ENCODE data around the gene PEAK1.

The PEAK1 gene

DNA sequence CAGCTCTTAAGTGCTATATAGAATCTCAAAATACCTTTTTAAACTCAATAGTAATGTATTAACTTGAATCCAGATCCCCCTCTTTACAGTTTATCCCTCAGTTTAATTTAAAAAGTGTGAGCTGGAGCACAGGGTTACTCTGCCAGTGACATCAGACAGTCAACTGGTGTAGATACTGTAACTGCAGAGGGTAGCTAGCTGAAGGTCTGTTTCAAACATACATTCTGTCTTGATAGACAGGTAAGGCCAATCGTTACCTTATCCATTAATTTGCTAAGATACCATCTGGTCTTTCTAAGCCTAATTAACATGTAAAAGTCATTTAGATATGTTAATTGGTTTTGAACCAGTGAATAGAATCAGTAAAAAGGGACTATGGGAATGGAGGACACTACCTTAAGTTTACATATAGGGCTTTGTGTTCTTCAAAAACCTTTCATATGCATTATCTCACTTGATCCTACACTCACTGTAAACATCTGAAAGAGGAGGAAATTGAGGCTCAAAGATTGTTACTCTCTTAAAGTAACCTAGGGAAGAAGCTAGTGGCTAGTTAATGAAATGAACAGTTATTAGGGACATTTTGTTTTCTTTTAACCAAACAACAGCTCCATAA lies 289.5 kb downstream of the PEAK1 start:
- peak overlapping the region; percentile 32 for H3K4me3 ChIP-seq (ENCODE audit: low read length)
- peaks cover 8% of the 10 kb centered on the region for H3K36me3 ChIP-seq (ENCODE audit: insufficient read depth, low read depth, low read length)
- no peaks in the 10 kb centered on the region for H3K9me3 ChIP-seq (ENCODE audit: insufficient read depth, low read depth, low read length)
- H3K27ac ChIP-seq (ENCODE audit: low read length): peak overlapping the region; percentile 0
- no peaks in the 10 kb centered on the region for H3K27me3 ChIP-seq (ENCODE audit: insufficient read depth, low read length)
- H3K4me1 ChIP-seq (ENCODE audit: insufficient read depth, low read length): peaks cover 12% of the 10 kb centered on the region; the same call in 1 of the 2 replicates
- 0 out of 2 replicates have a peak overlapping the region, but pooled peaks have one; percentile 3 for H3K9ac ChIP-seq (ENCODE audit: low read depth, low read length)

DNA sequence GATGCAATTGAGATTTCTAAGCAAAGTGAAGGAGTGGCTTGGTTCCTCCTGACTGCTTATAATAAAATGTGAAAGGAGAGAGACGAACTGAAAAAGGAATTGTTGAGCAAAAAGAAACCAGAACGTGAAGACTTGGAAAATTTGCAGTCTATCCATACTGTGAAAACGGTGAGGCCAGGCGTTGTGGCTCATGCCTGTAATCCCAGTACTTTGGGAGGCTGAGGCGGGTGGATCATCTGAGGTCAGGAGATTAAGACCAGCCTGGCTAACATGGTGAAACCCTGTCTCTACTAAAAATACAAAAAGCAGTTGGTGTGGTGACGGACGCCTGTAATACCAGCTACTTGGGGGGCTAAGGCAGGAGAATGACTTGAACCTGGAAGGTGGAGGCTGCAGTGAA lies 292.3 kb downstream of the PEAK1 start:
- Histone ChIP-seq H3K4me3 (ENCODE audit: low read length) (no peak overlapping the region), H3K9ac (ENCODE audit: low read depth, low read length) (no peak overlapping the region), H3K36me3 (ENCODE audit: insufficient read depth, low read depth, low read length) (peaks cover under 1% of the 10 kb centered on the region), H3K27me3 (ENCODE audit: insufficient read depth, low read length) (no peaks in the 10 kb centered on the region), H3K9me3 (ENCODE audit: insufficient read depth, low read depth, low read length) (no peaks in the 10 kb centered on the region), H3K4me1 (ENCODE audit: insufficient read depth, low read length) (peaks cover 12% of the 10 kb centered on the region; the same call in 1 of the 2 replicates), H3K27ac (ENCODE audit: low read length) (no peak overlapping the region)

DNA sequence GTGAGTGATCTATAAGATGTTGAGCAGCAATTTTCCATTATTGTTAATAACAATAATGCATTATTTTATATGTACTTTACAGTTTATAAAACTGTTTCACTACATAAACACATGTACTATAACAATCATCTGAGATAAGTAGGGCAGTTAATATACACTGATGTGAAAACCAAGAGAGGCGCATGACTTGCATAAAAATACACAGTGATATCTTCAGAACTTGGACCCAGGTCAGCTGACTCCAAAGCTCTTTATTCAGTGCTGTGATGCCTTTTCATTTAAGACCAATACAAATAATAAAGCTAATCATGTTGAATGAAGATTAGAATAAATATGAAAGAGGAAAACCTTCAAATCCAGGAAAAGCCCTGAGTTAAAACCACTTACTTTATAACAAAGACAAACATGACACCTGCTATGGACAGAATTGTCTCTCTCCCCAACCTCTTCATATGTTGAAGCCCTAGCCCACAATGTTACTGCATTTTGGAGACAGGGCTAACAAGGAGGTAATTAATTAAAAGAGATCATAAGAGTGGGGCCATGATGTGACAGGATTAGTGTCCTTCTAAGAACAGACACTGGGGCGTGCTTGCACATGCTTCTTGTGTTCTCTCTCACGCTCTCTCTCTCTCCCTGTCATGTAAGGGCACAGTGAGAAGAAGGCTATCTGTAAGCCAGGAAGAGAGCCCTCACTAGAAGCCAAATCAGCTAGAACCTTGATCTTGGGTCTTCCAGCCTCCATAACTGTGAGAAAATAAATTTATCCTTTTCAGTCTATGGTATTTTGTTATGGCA lies 293.2 kb downstream of the PEAK1 start:
- no peaks in the 10 kb centered on the region for H3K36me3 ChIP-seq (ENCODE audit: insufficient read depth, low read depth, low read length)
- H3K9ac ChIP-seq (ENCODE audit: low read depth, low read length): no peak overlapping the region
- H3K27ac ChIP-seq (ENCODE audit: low read length): no peak overlapping the region
- no peaks in the 10 kb centered on the region for H3K9me3 ChIP-seq (ENCODE audit: insufficient read depth, low read depth, low read length)
- no peaks in the 10 kb centered on the region for H3K27me3 ChIP-seq (ENCODE audit: insufficient read depth, low read length)
- H3K4me1 ChIP-seq (ENCODE audit: insufficient read depth, low read length): peaks cover 12% of the 10 kb centered on the region; the same call in 1 of the 2 replicates
- H3K4me3 ChIP-seq (ENCODE audit: low read length): no peak overlapping the region

DNA sequence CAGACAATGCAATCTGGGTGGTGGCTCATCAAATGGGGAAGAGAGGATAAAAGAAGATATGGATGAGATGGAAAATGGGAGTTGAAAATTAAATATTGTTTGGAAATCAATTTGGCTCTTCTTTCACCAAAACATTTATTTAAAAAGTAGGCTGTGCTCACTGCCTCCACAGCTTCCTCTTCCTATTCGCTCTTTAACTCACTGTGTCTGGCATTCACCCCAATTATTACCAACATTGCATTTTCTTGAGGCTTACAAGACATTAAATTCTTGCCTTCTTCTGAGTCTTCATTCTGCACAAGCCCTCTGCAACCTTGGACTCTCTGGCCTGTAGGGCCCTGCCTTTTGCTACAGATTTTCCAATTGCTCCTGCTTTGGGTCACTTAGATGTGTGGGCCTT lies 296.1 kb downstream of the PEAK1 start:
- Histone ChIP-seq H3K9ac (ENCODE audit: low read depth, low read length) (no peak overlapping the region), H3K27me3 (ENCODE audit: insufficient read depth, low read length) (no peaks in the 10 kb centered on the region)

DNA sequence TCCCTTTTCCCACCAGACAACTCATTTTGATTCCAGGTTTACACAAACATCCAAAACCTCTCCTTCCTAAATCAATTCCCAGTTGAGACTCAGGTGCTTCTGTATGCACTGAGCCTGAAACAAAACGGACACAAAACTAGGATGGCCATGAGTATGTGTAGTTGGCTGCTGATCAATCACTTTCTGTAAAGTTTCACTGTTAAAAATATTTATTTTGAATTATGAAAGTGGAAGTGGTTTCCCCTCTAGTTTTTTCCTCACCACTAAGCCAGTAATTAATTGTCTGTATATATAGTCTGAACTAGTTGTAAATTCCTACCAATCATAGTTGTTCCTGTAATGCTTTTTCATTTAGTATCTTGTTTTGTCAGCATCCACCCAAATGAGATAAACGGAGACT lies 297.3 kb downstream of the PEAK1 start:
- Histone ChIP-seq H3K9me3 (ENCODE audit: insufficient read depth, low read depth, low read length) (no peaks in the 10 kb centered on the region), H3K27ac (ENCODE audit: low read length) (no peak overlapping the region), H3K36me3 (ENCODE audit: insufficient read depth, low read depth, low read length) (no peaks in the 10 kb centered on the region), H3K9ac (ENCODE audit: low read depth, low read length) (no peak overlapping the region), H3K4me3 (ENCODE audit: low read length) (no peak overlapping the region), H3K4me1 (ENCODE audit: insufficient read depth, low read length) (peaks cover 2% of the 10 kb centered on the region; the same call in 1 of the 2 replicates), H3K27me3 (ENCODE audit: insufficient read depth, low read length) (no peaks in the 10 kb centered on the region)

More for the DNA sequence above, 296.1 kb downstream of the PEAK1 start:
- Histone ChIP-seq H3K27ac (ENCODE audit: low read length) (no peak overlapping the region), H3K4me1 (ENCODE audit: insufficient read depth, low read length) (peaks cover 2% of the 10 kb centered on the region; the same call in 1 of the 2 replicates), H3K4me3 (ENCODE audit: low read length) (no peak overlapping the region), H3K36me3 (ENCODE audit: insufficient read depth, low read depth, low read length) (no peaks in the 10 kb centered on the region), H3K9me3 (ENCODE audit: insufficient read depth, low read depth, low read length) (no peaks in the 10 kb centered on the region)

DNA sequence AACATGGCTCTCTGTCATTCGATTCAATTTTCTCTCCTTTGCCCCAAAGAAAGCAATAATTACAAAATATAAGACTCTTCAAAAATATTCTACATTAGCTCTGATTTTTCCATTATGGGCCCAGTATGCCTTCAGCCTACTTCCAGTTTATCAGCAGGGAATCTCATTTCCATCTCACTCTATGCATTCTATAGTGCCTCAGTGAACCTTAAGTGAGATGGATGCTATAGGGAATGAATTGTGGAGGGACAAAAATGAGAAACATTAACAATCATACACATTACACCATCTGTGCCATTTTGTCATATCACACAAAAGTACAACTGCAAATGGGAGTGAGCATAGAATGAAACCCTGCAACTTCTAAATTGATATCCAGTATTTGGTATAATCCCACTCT lies 298.3 kb downstream of the PEAK1 start:
- H3K4me1 ChIP-seq (ENCODE audit: insufficient read depth, low read length): peaks cover 2% of the 10 kb centered on the region; the same call in 1 of the 2 replicates
- no peaks in the 10 kb centered on the region for H3K9me3 ChIP-seq (ENCODE audit: insufficient read depth, low read depth, low read length)
- no peak overlapping the region for H3K27ac ChIP-seq (ENCODE audit: low read length)
- no peak overlapping the region for H3K9ac ChIP-seq (ENCODE audit: low read depth, low read length)
- no peaks in the 10 kb centered on the region for H3K27me3 ChIP-seq (ENCODE audit: insufficient read depth, low read length)
- no peak overlapping the region for H3K4me3 ChIP-seq (ENCODE audit: low read length)
- no peaks in the 10 kb centered on the region for H3K36me3 ChIP-seq (ENCODE audit: insufficient read depth, low read depth, low read length)

DNA sequence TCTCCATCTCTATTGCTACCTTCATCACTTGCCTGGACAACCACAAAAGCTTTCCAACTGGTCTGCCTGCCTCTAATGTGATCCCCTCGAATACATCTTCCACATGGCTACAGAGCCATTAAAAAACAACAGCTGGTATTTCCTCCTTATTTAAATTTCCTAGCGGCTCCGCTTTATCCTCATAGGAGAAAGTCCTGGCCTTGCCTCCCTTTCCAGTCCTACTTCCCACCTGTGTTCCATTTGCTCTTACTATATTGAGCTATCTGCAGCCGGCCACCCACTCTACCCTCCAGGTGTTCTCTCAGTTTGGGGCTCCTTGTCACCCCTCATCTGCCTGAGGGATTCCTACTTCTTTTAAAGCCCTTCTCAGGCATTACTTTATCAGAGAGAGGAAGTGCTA lies 299.3 kb downstream of the PEAK1 start:
- Histone ChIP-seq H3K27ac (ENCODE audit: low read length) (no peak overlapping the region), H3K36me3 (ENCODE audit: insufficient read depth, low read depth, low read length) (no peaks in the 10 kb centered on the region)

DNA sequence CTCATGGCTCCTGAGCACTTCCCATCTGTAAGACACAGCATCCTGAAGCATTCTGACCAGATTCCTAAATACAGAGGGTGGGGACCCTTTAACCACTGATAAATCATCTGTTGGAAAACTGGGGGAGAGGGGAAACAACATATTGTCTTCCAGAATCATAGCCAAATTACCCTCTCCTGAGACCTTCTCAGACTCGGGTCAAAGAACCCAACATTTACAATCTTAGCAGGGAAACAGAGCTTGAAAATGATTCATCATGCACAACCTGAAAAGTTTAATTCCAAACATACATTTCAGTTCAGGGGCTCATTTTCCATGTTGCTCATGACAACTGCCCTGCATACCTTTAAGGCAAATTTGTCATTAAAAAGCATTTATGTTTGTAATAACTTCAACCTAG lies 300.5 kb downstream of the PEAK1 start:
- no peak overlapping the region for H3K4me3 ChIP-seq (ENCODE audit: low read length)
- H3K9me3 ChIP-seq (ENCODE audit: insufficient read depth, low read depth, low read length): no peaks in the 10 kb centered on the region
- no peak overlapping the region for H3K27ac ChIP-seq (ENCODE audit: low read length)
- peaks cover 1% of the 10 kb centered on the region; the same call in 1 of the 2 replicates for H3K36me3 ChIP-seq (ENCODE audit: insufficient read depth, low read depth, low read length)
- H3K4me1 ChIP-seq (ENCODE audit: insufficient read depth, low read length): peaks cover 2% of the 10 kb centered on the region; the same call in 1 of the 2 replicates
- H3K27me3 ChIP-seq (ENCODE audit: insufficient read depth, low read length): no peaks in the 10 kb centered on the region
- H3K9ac ChIP-seq (ENCODE audit: low read depth, low read length): no peak overlapping the region

More for the DNA sequence above, 299.3 kb downstream of the PEAK1 start:
- H3K9me3 ChIP-seq (ENCODE audit: insufficient read depth, low read depth, low read length): no peaks in the 10 kb centered on the region
- H3K27me3 ChIP-seq (ENCODE audit: insufficient read depth, low read length): no peaks in the 10 kb centered on the region
- H3K9ac ChIP-seq (ENCODE audit: low read depth, low read length): no peak overlapping the region
- H3K4me3 ChIP-seq (ENCODE audit: low read length): no peak overlapping the region
- peaks cover 2% of the 10 kb centered on the region; the same call in 1 of the 2 replicates for H3K4me1 ChIP-seq (ENCODE audit: insufficient read depth, low read length)

DNA sequence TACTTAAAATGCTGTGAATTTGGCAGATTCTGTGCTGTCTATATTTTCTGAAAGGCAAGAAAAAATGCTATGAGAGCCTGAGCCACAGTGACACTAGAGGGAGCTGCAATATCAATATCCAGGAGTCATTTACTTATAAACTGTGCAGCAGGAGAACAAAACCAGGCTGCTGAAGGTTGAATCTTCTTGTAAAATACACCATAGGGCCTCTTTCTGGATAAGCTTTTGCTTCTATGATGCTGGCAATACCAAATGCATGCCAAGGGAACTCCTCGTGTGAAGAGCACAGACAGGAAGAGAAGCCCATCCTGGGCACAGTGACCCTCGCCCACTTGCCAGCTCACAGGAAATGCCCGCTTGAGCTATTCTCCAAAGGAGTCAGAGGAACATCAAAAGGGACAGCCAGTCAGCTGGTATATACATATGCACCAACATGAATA lies 301.0 kb downstream of the PEAK1 start:
- no peaks in the 10 kb centered on the region for H3K27me3 ChIP-seq (ENCODE audit: insufficient read depth, low read length)
- no peak overlapping the region for H3K27ac ChIP-seq (ENCODE audit: low read length)
- H3K4me3 ChIP-seq (ENCODE audit: low read length): no peak overlapping the region
- peaks cover 7% of the 10 kb centered on the region; the same call in 1 of the 2 replicates for H3K36me3 ChIP-seq (ENCODE audit: insufficient read depth, low read depth, low read length)
- H3K4me1 ChIP-seq (ENCODE audit: insufficient read depth, low read length): peaks cover 2% of the 10 kb centered on the region; the same call in 1 of the 2 replicates
- no peak overlapping the region for H3K9ac ChIP-seq (ENCODE audit: low read depth, low read length)
- no peaks in the 10 kb centered on the region for H3K9me3 ChIP-seq (ENCODE audit: insufficient read depth, low read depth, low read length)

DNA sequence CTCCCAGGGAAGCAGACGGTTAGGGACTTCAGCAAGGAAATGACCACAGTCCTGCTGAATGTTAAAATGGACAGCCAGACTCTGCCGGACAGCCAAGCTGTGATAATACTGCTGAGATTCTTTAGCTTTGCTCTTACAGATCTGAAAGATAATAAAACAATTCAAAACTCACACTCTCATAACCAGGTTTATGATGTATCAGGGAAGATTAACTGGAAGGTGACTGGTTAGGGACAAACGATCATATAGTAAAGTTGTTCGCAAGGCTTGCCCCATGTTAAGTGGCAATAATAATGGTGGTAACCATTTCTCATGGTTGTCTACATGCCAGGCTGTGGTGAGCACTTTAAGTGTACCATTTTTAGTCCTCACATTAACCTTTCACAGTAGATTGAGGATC lies 304.7 kb downstream of the PEAK1 start:
- Histone ChIP-seq H3K9me3 (ENCODE audit: insufficient read depth, low read depth, low read length) (no peaks in the 10 kb centered on the region), H3K4me3 (ENCODE audit: low read length) (no peak overlapping the region), H3K4me1 (ENCODE audit: insufficient read depth, low read length) (no peaks in the 10 kb centered on the region), H3K9ac (ENCODE audit: low read depth, low read length) (no peak overlapping the region), H3K36me3 (ENCODE audit: insufficient read depth, low read depth, low read length) (peaks cover 9% of the 10 kb centered on the region; the same call in 1 of the 2 replicates), H3K27me3 (ENCODE audit: insufficient read depth, low read length) (no peaks in the 10 kb centered on the region), H3K27ac (ENCODE audit: low read length) (no peak overlapping the region)

DNA sequence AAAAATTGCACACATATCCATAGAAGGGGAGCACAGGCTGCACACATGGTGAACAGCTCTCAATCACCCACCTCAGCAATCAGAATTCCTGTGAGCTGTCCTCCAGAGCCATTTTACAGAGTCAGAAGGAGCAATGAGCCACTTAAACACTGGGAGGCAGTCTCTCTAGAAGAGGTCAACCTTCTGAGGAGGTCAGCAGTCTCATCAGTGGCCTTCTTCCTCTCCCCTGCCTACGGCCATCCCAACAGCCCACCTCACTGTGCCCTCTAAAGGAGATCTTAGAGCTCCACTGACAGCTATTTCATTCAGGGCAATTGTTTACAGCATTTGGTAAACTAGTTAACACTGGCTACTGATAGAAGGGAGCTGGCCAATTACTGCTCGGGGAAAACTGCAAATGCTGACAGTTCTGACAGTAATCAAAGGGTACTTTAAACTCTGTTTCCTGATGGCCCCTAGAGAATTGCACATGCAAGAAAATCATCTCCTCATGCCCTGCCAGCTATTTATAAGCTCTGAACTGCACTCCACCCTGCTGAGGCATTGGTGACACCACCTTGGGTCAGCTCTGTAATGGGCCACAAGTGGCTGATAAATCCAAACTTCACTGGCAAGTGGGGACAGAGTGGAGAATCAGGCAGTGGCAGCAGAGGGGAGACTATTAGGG lies 306.9 kb downstream of the PEAK1 start:
- H3K4me3 ChIP-seq (ENCODE audit: low read length): no peak overlapping the region

More for the DNA sequence above, 306.9 kb downstream of the PEAK1 start:
- Histone ChIP-seq H3K27me3 (ENCODE audit: insufficient read depth, low read length) (no peaks in the 10 kb centered on the region), H3K9ac (ENCODE audit: low read depth, low read length) (no peak overlapping the region), H3K9me3 (ENCODE audit: insufficient read depth, low read depth, low read length) (no peaks in the 10 kb centered on the region), H3K36me3 (ENCODE audit: insufficient read depth, low read depth, low read length) (peaks cover 9% of the 10 kb centered on the region; the same call in 1 of the 2 replicates), H3K4me1 (ENCODE audit: insufficient read depth, low read length) (no peaks in the 10 kb centered on the region; the same call in 1 of the 2 replicates), H3K27ac (ENCODE audit: low read length) (no peak overlapping the region)
